ENCODE results near the gene VN1R2.
"Not testable (repeated sequence)": the region's sequence is repeated elsewhere in the genome, so short reads cannot be mapped to it uniquely, and the experiment has no call there.

VN1R2 gene

GRCh38 chr19:53257715-53258342, at the start of gene VN1R2:
Gene VN1R2 (plus strand): TSS chr19:53258292. CDS start chr19:53258376, 84 bp downstream.
- DNase-seq: not testable (repeated sequence)

- not testable (repeated sequence) for DNase-seq
Observed at GRCh38 chr19:53211554-53211953, 46.5 kb upstream of the VN1R2 start.

GRCh38 chr19:53212703-53213320, 45.3 kb upstream of the VN1R2 start:
- DNase-seq: no peak

GRCh38 chr19:53222716-53223115, 35.4 kb upstream of the VN1R2 start:
- not testable (repeated sequence) for DNase-seq

- no peak for DNase-seq
Observed at GRCh38 chr19:53224606-53225005, 33.5 kb upstream of the VN1R2 start.

GRCh38 chr19:53237114-53237777, 20.8 kb upstream of the VN1R2 start:
- DNase-seq: no peak

- no peak for DNase-seq
Observed at GRCh38 chr19:53246498-53246897, 11.6 kb upstream of the VN1R2 start.

- peak; percentile 75 for DNase-seq
Observed at GRCh38 chr19:53254411-53255341, 3.4 kb upstream of the VN1R2 start, which contains the start of gene ZNF677. Gene ZNF677 (minus strand): TSS chr19:53254873. CDS start chr19:53251550, 3,323 bp downstream.

- not testable (repeated sequence) for DNase-seq
Observed at GRCh38 chr19:53267623-53268022, 9.5 kb downstream of the VN1R2 start, which contains the start of gene VN1R4. Gene VN1R4 (minus strand): TSS chr19:53267723. CDS start chr19:53267665, 58 bp downstream.

GRCh38 chr19:53269861-53270260, 11.8 kb downstream of the VN1R2 start:
- not testable (repeated sequence) for DNase-seq

- no peak for DNase-seq
Observed at GRCh38 chr19:53272044-53272443, 14.0 kb downstream of the VN1R2 start.

GRCh38 chr19:53275480-53275879, 17.4 kb downstream of the VN1R2 start:
- no peak for DNase-seq

- DNase-seq: not testable (repeated sequence)
Observed at GRCh38 chr19:53281947-53282346, 23.9 kb downstream of the VN1R2 start.

GRCh38 chr19:53285087-53285486, 27.0 kb downstream of the VN1R2 start:
- DNase-seq: no peak

GRCh38 chr19:53290758-53291549, 32.9 kb downstream of the VN1R2 start:
- DNase-seq: no peak

- DNase-seq: no peak
Observed at GRCh38 chr19:53294786-53295441, 36.8 kb downstream of the VN1R2 start.

GRCh38 chr19:53301341-53301740, 43.2 kb downstream of the VN1R2 start:
- not testable (repeated sequence) for DNase-seq

GRCh38 chr19:53308339-53308811, 50.3 kb downstream of the VN1R2 start:
- no peak for DNase-seq

All from stimulated activated naive CD4-positive, alpha-beta T cell treated with Interleukin-2 at 50 U/mL for 16 hours (primary cell).